Ishikawa (cell line): ENCODE results near the gene GNG11.

Source experiments
- CEBPB ChIP-seq: IDR thresholded peaks from 2 replicates; pipeline ENCODE4 v1.6.1; 2012
- CREB1 ChIP-seq: IDR thresholded peaks from 2 replicates; pipeline ENCODE4 v1.6.1; 2012; ENCODE audit warnings: low read depth
- EGR1 ChIP-seq: IDR thresholded peaks from 2 replicates; pipeline ENCODE4 v1.6.1; 2012
- EP300 ChIP-seq: IDR thresholded peaks from 2 replicates; pipeline ENCODE4 v1.6.1; 2012; ENCODE audit warnings: borderline replicate concordance
- FOXM1 ChIP-seq: IDR thresholded peaks from 2 replicates; pipeline ENCODE4 v1.6.1; 2012; ENCODE audit warnings: low read depth, borderline replicate concordance
- MAX ChIP-seq: IDR thresholded peaks from 2 replicates; pipeline ENCODE4 v1.6.1; 2012
- NFIC ChIP-seq: IDR thresholded peaks from 2 replicates; pipeline ENCODE4 v1.6.1; 2012
- RAD21 ChIP-seq: IDR thresholded peaks from 2 replicates; pipeline ENCODE4 v1.6.1; 2012; ENCODE audit warnings: low read depth
- REST ChIP-seq: IDR thresholded peaks from 2 replicates; pipeline ENCODE4 v1.6.1; 2012; ENCODE audit warnings: low read depth, mild to moderate bottlenecking
- TAF1 ChIP-seq: IDR thresholded peaks from 2 replicates; pipeline ENCODE4 v1.6.1; 2012; ENCODE audit warnings: low read depth, mild to moderate bottlenecking
- TCF12 ChIP-seq: IDR thresholded peaks from 2 replicates; pipeline ENCODE4 v1.6.1; 2012; ENCODE audit warnings: low read depth
- TEAD4 ChIP-seq: IDR thresholded peaks from 2 replicates; pipeline ENCODE4 v1.6.1; 2012
- USF1 ChIP-seq: IDR thresholded peaks from 2 replicates; pipeline ENCODE4 v1.6.1; 2012
- YY1 ChIP-seq: IDR thresholded peaks from 2 replicates; pipeline ENCODE4 v1.6.1; 2012; ENCODE audit warnings: low read depth
- ZBTB7A ChIP-seq: IDR thresholded peaks from 2 replicates; pipeline ENCODE4 v1.6.1; 2012; ENCODE audit warnings: low read depth

GNG11 gene

GRCh38 chr7:93948106-93948505, 26.6 kb downstream of the GNG11 start:
- TF ChIP-seq NFIC (no peak), EP300 (no peak), CREB1 (no peak), YY1 (no peak), FOXM1 (no peak), REST (no peak), ZBTB7A (no peak), RAD21 (no peak), TCF12 (no peak), MAX (no peak), CEBPB (no peak), USF1 (no peak)

GRCh38 chr7:93948873-93949272, 27.3 kb downstream of the GNG11 start:
- TF ChIP-seq USF1 (no peak), TAF1 (no peak), FOXM1 (no peak), TEAD4 (no peak), ZBTB7A (no peak), REST (no peak), EGR1 (no peak), TCF12 (no peak), EP300 (no peak), CEBPB (no peak), RAD21 (no peak)

GRCh38 chr7:93949423-93949822, 27.9 kb downstream of the GNG11 start:
- TF ChIP-seq TAF1 = no peak
- TF ChIP-seq USF1 = no peak
- no peak for TF ChIP-seq TEAD4

GRCh38 chr7:93955304-93955703, 33.8 kb downstream of the GNG11 start:
- TF ChIP-seq TAF1 = no peak
- TF ChIP-seq NFIC = no peak

GRCh38 chr7:93957767-93958166, 36.2 kb downstream of the GNG11 start:
- TF ChIP-seq FOXM1 = no peak
- no peak for TF ChIP-seq YY1

- TF ChIP-seq EGR1 (no peak), REST (no peak), CREB1 (no peak), FOXM1 (no peak), YY1 (no peak), EP300 (no peak), CEBPB (no peak), ZBTB7A (no peak), TAF1 (no peak), NFIC (no peak), MAX (no peak), TEAD4 (no peak), TCF12 (no peak), RAD21 (no peak), USF1 (no peak)
Observed at GRCh38 chr7:93958216-93958615, 36.7 kb downstream of the GNG11 start.
